GM21447 (cell line): ENCODE measurements around the gene MAPK14.
A peak's percentile ranks its signal among the peaks of the same experiment; 100 is the strongest.
"Not testable (repeated sequence)": the region's sequence is repeated elsewhere in the genome, so short reads cannot be mapped to it uniquely, and the experiment has no call there.

Experiments
- ATAC-seq: cut with Tn5 transposase; IDR thresholded peaks from one replicate; pipeline ENCODE4 v1.9.1; 2021; ENCODE audit not compliant: unreplicated experiment

Gene MAPK14

GRCh38 chr6:36121787-36122494, 94.3 kb downstream of the MAPK14 start:
- ATAC-seq, result no peak

- no peak for ATAC-seq
Observed at GRCh38 chr6:36122495-36123269, 95.1 kb downstream of the MAPK14 start.

DNA sequence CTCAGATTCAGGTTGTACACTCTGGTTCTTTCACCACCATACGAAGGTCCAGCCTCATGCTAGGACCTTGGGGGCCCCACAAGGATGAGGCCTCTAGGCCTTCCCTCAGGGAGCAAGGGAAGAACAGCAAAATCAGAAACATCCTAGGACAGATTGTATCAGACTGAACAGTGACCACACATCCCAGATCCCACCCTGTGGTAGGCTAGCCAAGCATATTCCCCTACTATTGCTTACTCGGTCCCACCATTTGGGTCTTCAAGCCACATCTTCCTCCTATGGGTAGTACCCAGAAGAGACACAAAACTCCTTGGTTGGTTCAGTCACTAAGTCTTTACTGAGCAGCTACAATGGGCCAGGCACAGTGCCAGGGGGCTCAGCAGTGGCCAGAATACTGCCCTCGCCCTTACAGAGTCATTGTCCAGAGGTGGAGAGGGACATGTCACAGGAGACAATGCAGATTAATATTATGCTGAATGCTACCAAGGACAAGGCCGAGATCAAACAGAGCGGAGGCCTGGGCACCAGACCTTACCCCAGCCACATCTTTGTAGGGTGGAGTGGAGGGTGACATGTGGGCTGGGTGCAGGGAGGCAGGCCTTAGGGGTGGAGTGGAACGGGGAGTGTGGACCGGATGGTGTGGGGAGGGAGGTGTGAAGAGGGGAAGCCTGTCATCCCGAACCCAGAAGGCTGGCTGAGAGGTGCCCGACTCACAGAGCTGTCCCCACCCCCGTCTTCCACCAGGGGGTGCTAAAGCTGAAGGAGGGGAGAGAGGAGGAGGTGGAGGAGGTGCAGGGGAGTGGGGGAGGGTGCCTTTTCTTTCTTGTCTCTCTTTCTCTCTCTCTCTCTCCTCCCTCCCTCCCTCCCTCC, 95.9 kb downstream of the MAPK14 start:
- ATAC-seq, result peak; percentile 48

DNA sequence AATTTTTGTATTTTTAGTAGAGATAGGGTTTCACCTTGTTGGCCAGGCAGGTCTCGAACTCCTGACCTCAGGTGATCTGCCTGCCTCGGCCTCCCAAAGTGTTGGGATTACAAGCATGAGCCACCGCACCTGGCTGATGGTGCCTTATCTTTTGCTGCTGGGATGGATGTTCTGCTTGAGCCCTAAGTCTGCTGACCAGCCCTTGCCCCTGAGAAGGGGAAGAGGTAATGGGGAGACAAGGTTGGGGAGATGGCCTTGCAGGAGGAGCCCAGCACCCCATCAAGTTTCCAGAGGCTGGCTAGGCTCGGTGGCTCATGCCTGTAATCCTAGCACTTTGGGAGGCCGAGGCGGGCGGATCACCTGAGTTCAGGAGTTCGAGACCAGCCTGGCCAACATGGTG, 96.7 kb downstream of the MAPK14 start:
- not testable (repeated sequence) for ATAC-seq

DNA sequence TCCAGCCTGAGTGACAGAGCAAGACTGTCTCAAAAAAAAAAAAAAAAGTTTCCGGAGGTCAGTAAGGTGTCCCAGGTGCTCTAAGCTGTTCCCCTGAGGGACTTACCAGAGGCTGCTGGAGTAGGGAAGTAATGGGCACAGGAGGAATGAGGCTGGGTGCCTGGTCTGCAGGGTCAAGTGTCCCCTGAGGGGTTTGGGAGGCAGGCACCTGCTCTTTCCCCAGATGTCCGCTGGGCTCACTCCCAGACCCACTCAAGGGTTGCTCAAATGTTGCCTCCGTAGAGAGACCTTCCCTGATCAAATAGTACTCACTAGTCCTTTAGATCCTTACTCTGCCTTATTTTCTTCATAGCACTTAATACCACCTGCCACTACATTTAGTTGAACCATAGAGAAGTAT, 97.3 kb downstream of the MAPK14 start:
- no peak for ATAC-seq

DNA sequence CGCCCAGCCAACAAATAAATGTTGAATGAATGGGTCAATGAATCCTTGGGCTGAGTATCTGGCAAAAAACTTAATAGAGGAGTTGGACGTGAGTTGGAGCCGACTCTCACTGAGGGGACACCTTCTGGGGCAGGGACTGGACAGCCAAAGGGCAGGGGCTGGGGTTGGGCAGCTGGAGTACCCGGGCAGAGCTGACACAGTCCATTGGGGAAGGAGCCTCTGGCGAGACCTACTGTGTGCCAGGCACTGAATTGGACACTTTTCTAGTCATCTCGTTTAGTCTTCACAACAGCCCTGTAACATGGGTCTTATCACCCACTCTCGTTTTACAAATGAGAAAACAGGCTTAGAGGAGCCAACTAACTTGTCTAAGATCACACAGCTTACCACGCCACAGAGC, 98.0 kb downstream of the MAPK14 start:
- no peak for ATAC-seq

DNA sequence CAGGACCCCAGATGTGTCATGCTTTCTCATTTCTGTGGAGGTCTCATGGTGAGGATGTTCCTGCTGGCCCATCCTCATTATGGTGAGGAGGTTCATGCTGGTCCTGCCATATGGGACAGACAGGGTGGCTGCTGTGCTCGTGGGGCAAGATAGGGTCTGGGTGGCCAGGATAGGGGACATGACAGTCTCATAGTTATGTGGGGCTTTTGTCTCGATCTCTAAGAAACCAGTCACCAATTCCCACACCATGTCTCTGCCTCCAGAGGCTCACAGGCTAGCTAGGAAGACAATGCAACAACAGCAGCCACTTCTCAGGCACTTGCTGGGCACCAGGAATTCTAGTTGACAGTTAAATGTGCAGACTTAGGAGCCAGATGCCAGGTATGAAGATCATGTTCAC, 98.5 kb downstream of the MAPK14 start:
- ATAC-seq, result no peak

- ATAC-seq, result no peak
Observed at GRCh38 chr6:36126553-36127458, 99.2 kb downstream of the MAPK14 start.

GRCh38 chr6:36127462-36128016, 99.9 kb downstream of the MAPK14 start:
- no peak for ATAC-seq

- ATAC-seq, result no peak
Observed at GRCh38 chr6:36128073-36128472, 100.5 kb downstream of the MAPK14 start.

DNA sequence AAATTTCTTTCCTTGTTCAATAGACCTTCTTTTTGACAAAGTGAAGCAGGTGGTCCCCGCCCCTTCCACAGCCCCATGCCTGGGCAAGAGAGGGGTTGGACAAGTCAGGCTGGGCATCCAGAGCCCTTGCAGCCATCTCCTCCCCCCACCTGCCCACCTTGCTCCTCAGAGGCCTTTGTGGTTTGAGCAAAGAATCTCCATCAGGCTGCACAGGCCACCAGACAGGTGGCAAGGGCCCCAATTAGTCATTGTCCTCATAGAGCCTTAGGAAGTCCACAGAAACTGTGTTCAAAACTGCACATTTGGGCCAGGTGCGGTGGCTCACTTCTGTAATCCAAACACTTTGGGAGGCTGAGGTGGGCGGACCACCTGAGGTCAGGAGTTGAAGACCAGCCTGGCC, 101.2 kb downstream of the MAPK14 start:
- no peak for ATAC-seq

DNA sequence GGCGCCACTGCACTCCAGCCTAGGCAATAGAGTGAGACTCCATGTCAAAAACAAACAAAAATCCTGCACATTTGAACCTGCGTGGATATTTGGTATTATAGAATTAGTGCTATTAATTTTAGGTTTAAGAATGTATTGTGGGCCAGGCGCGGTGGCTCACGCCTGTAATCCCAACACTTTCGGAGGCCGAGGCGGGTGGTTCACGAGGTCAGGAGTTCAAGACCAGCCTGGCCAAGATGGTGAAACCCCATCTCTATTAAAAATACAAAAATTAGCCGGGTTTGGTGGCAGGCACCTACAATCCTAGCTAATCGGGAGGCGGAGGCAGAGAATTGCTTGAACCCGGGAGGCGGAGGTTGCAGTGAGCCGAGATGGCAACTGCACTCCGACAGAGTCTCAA, 101.7 kb downstream of the MAPK14 start:
- not testable (repeated sequence) for ATAC-seq

DNA sequence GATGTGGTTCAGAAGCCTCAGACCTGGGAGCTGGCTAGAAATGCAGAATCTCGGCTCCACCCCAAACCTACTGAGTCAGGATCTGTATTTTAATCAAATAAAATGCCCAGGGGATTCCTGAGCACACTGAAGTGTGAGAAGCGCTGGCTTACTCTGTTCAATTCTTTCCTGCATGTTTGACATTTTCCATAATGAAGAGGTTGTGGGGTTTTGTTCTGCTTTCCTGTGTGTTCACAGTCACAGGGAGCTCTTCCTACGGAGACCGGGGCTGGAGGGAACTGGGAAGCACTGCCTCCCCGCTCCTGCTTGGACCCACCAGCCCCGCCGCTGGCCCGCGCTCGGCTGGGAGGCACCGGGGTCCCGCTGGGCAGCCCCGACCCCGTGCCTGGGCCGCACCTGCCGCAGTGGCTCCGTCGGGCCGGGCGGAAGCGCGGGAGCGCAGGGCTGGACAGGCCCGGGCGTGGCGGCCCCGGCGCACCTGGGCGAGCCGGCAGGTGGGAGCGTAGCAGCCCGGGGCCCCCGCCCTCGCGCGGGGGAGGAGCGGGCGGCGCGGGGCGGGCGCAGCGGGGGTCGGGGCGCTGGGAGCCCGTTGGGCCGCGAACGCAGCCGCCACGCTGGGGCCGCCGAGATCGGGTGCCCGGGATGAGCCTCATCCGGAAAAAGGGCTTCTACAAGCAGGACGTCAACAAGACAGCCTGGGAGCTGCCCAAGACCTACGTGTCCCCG, 102.5 kb downstream of the MAPK14 start, which contains the start of gene MAPK13:
Gene MAPK13 (plus strand): TSS at position 573 of the 726 bp plus-strand sequence. CDS start 70 bp downstream, at position 643.
- ATAC-seq, result no peak

DNA sequence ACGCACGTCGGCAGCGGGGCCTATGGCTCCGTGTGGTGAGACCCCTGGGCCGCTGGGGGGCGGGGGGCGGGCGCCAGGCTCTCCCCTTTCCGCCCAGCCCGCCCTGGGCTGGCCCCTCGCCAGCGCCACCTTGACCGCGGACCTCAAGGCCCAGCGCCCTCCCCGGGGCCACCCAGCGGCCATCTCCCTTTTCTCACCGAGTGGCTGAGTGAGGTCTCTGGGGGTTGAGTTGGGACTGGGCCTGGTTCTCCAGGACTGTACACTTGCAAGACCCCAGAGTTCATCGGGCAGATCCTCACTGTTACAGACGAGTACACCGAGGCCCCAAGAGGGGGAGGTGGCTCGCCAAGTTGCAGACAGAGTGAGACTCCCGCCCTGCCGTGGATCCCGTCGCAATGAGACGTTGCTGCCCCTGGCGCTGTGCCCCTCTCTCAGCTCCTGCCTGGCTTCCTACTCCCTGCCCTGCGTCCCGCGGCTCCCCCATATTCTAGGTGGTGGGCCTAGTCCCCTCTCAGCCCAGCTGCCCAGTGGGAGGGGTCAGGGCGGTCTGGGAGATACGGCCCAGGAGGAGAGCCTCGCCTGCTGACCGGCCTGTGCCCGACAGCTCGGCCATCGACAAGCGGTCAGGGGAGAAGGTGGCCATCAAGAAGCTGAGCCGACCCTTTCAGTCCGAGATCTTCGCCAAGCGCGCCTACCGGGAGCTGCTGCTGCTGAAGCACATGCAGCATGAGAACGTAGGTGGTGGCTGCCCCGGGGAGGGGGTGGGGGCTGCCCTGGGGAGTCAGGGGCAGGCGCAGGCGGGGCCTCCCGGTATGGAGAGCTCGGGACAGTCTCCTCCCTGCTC, 103.3 kb downstream of the MAPK14 start:
- ATAC-seq, result peak; percentile 33

- ATAC-seq, result peak; percentile 89
Observed at GRCh38 chr6:36131511-36132245, 104.1 kb downstream of the MAPK14 start.

DNA sequence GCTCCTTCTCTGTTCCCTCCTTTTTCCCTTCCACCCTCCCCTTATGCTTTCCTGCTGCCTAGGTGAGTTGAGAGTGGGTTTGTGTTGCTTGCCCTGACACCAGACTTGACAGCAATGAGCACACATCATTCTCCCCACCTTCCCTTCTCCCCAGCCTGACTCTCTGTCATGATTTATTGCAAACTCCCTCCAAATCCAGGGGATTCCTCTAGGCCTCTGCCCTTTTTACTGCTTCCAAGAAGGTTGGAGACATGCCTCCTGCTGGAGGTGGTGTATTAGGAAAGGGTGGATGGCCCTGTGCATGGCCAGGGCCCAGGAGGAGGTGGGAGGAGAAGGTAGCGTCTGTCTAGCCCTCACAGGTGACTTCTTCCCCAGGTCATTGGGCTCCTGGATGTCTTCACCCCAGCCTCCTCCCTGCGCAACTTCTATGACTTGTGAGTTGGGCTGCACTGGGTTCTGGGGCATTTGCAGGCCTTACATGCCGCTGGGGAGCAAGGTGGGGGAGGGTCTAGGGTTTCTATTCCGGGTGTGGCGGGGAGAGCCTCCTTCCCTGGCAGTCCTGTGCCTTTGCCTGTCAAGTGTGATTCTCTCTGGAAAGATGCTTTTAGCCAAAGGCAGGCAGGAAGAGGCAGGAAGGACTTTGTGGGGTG, 104.8 kb downstream of the MAPK14 start:
- ATAC-seq, result no peak

DNA sequence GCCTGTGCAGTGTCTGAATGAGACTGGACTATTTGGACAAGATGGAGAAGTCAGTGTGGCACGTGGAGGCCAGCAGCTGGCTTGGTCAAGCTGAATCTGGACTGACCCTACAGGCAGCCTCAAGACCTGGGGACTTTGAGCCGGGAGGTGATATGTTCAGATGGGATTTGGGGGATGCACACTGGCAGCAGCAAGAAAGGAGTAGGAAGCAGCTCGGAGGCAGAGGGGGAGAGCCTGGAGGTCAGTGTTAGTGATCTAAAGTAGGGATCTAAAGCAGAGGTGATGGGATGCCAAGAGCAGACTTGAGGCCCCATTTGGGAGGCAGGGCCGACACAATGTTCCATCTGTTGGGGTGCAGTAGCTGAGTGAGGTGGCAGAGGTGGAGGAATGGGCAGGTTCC, 105.5 kb downstream of the MAPK14 start:
- no peak for ATAC-seq
